ENCODE results near the gene PNPLA1.

PNPLA1 gene

GRCh38 chr6:36246506-36247268 lies 23.2 kb upstream of the PNPLA1 start:
- DNase-seq (ENCODE audit: low spot score), result no peak

- DNase-seq (ENCODE audit: low spot score), result peak; percentile 32
These were observed 22.2 kb upstream of the PNPLA1 start for GRCh38 chr6:36247693-36248092.

- DNase-seq (ENCODE audit: low spot score), result peak; percentile 66
These were observed 20.9 kb upstream of the PNPLA1 start for GRCh38 chr6:36248980-36249379.

GRCh38 chr6:36249536-36249935 lies 20.3 kb upstream of the PNPLA1 start:
- DNase-seq (ENCODE audit: low spot score), result no peak

DNA sequence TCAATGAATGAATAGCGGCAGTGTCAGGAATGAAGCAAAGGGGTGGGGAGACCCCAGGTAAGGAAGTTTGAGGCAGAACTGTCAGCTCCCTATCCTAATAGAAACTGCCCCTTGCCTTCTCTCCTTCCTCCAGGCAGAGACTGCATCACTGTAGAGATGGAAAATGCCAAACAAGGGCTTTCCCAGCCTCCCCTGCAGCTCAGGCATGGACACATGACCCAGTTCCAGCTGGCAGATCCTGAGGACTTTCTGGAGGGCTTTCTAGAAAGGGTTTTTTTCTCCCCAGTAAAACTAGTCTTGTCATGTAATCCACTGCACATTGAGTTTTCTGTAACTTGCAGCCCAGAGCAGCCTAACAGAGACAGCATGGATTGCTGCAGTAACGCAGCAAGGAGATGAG lies 17.9 kb upstream of the PNPLA1 start:
- no peak for DNase-seq (ENCODE audit: low spot score)

- DNase-seq (ENCODE audit: low spot score), result no peak
These were observed 6.4 kb upstream of the PNPLA1 start for GRCh38 chr6:36263390-36264000.

DNA sequence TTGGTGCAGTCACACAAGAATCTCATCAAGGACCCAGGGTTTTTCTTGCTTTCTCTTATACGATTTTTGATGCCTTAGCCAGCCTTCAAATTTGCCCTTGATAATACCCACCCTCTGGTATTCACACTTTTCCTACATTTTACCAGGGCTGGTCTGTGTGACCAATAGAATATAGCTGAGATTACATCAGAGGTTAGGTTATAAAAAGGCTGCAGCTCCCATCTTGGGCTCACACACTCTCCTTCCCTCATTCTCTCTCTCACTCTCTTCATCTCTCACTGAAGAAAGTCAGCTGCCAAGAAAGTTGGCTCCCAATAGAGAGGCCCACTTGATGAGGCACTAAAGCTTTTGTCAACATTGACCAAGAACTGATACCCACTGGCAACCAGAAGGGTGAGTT lies 4.1 kb upstream of the PNPLA1 start:
- DNase-seq (ENCODE audit: low spot score), result no peak

DNA sequence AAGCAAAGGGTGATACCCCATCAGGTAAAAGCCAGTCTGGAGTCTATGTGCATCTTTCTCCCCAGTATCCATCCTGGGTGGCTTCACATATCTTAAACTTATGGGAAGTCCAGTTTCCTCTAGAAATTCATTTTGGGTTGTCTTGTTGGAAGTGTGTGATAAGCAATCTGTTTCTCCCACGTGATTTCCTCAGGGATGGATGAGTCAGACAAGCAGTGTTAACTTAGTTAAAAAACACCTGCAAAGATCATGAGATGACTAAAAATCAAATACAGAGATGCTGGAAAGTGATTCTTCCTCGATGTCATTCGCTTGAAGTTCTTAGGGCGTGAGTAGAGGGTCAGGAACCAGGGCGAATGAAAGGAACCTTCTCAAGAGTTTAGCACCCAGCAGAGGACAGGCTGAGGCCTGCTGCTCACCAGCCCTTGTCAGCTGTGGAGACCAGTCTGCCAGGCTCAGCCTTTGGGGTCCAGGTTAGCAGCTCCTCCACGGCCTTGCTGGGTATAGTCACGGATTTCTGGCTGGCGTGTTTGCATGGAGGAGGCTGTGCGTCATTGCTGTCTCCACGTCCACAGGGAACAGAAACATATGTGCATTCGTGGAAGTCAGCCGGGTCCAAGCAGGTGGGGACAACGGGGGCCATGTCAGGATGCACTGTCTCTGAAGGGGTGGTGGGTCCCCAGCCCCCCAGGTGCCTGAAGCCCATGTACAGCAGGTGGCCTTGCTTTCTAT lies 2.8 kb upstream of the PNPLA1 start:
- peak; percentile 9 for DNase-seq (ENCODE audit: low spot score)

DNA sequence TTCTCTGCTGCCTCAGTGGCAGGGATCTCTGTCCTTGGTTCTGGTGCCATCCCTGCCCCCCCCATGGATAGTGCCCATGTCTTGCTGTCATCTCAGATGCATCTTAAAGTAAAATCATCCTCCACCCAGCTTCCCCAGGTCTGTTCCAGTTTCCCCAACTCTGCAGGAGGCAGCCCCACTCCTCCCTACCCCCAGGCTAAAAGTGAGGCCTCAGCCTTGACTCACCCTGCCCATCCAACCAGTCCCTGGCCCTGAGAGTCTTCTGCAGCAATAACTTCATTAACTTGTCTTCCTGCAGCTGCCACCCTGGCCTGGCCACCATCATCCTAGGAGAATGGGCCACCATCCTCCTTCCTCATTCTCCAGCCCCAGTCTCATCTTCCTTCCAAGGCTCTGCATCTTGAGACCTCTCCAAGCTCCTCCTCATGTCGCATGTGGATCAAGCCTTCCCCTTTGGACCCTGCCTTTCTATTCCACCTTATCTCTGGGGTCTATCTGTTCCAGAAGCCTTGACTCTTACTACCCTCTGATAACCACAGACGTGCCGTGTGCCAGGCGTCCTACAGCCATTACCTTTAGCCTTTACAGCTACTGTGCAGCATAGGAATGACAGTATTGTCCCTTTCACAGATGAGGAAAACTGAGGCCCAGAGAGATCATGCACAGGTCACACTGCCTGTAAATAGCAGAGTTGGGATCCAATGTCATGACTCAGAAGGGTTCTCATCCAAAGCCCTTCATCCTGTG lies 2.0 kb upstream of the PNPLA1 start:
- DNase-seq (ENCODE audit: low spot score), result peak; percentile 25

DNA sequence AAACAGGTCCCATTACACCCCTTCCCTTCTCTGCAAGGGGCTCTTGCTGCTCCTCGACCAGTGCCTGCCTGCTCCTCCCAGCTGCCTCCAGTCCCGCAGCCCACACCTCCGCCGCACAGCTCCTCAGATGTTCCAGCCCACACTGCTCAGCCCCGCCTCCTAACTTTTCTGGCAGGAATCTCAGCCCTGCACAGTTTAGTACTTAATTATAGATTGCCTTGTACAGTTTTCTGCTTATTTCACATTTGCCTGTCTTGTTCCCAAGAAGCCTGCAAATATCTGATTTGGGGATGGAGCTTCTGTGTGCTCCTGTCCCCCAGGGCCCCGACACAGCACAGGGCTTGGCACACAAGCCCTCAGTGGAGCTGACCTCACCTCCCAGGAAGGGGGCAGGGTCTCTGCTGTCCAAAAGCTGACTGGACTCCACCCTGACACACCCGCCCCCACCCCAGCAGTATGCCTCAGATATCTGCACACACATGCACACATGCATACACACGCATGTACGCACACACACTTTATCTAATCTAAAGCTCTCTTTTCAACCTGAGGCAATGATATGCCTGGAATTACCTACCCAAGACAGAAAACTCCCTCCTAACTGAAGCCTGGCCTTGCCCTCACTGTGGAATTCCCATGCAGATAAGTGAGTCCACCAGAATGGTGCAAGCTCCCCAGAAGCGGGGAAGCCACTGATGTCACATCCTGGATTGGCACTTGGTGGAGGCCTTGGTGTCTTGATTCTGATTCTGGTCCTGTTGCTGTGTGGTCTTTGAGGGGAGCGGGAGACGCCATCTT lies 1.2 kb upstream of the PNPLA1 start:
- DNase-seq (ENCODE audit: low spot score), result no peak

DNA sequence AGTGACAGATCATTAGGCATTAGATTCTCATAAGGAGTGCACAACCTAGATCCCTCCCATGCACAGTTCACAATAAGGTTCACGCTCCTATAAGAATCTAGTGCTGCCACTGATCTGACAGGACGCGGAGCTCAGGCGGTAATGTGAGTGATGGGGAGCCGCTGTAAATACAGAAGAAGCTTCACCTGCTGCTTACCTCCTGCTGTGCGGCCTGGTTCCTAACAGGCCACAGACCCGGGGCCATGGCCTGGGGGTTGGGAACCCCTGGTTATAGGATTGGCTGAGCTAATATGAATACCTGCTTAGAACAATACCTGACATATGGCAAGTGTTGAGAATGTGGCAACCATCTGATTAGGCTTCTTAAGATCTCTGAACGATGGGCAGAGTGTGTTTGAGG lies 2.4 kb downstream of the PNPLA1 start:
- no peak for DNase-seq (ENCODE audit: low spot score)

- DNase-seq (ENCODE audit: low spot score), result no peak
These were observed 3.2 kb downstream of the PNPLA1 start for GRCh38 chr6:36273067-36273466.

- DNase-seq (ENCODE audit: low spot score), result no peak
These were observed 4.1 kb downstream of the PNPLA1 start for GRCh38 chr6:36273802-36274514.

GRCh38 chr6:36276581-36277536 lies 7.0 kb downstream of the PNPLA1 start:
- DNase-seq (ENCODE audit: low spot score), result no peak

DNA sequence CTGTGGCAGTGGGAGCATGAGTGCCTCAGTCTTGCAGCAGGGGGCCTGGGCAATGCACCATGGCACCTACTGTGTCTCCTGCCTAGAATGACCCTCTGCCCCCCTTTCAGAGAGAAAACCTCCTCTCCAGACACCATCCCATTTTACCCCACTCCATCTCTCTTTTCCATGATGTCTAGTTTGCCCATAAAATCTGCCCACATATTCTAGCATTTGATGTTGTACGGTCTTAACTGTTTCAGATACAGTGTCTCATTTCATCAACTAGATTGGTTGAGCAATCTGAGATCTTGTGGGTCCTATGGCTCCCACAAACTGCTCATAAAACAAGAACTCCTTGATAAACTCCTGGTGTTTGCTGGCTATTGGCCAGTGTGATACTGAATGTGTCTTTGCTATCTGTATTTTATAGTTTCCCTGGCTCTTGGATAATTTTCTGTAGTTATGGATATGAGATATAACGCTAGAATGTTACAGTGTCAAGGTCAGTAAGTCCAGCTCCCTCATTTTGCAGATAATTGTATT lies 8.1 kb downstream of the PNPLA1 start:
- DNase-seq (ENCODE audit: low spot score), result no peak

DNA sequence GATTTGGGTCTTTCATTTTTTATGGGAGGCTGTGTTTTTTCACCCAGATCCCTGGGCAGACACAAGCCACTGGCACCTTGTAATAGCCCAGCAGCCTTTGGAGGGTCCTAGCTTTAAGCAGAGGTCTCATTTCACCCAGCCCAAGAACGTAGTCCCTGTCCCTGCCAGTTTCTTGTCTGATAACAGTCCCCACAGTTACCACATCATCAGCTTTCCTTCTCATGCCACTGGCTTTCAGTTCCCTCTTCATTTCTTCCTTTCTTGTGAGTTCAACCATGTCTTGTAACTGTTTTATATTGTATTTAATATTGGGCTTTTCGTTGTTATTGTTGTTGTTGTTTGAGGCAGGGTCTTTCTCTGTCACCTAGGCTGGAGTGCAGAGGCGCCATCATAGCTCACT lies 10.6 kb downstream of the PNPLA1 start:
- no peak for DNase-seq (ENCODE audit: low spot score)

DNA sequence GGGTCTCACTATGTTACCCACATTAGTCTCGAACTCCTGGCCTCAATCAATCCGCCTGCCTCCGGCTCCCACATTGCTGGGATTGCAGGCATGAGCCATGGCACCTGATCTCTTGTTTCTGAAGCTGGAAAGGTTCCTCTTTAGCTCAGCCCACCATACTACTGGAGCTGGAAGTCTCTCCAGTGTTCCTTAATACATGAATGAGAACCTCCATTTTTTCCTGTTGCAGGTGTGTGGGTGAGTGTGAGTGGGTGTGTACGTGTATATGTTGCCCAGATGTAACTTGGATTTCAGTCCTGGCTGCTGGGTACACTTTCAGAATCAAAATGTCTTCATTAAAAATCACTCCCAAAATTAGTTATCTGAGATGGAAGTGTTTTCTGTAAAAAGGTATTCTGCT lies 11.1 kb downstream of the PNPLA1 start:
- no peak for DNase-seq (ENCODE audit: low spot score)

GRCh38 chr6:36283608-36284007 lies 13.7 kb downstream of the PNPLA1 start:
- no peak for DNase-seq (ENCODE audit: low spot score)

GRCh38 chr6:36284359-36284758 lies 14.5 kb downstream of the PNPLA1 start:
- no peak for DNase-seq (ENCODE audit: low spot score)
